NCI-H2196 treated with DMSO at 0.1 percent for 48 hours (cell line): ENCODE measurements around the gene CASK.

Source experiments
- DNase-seq: peaks from one replicate; lab custom pipeline; 2025; ENCODE audit not compliant: unreplicated experiment; lab: John Stamatoyannopoulos, UW

The CASK gene

GRCh38 chrX:41912923-41913322 lies 10.4 kb downstream of the CASK start:
- DNase-seq: no peak

GRCh38 chrX:41909068-41909467 lies 14.3 kb downstream of the CASK start:
- DNase-seq: no peak

- no peak for DNase-seq
Measured at GRCh38 chrX:41906515-41907187, 16.7 kb downstream of the CASK start.

GRCh38 chrX:41903544-41903943 lies 19.8 kb downstream of the CASK start:
- DNase-seq: no peak

- DNase-seq: no peak
Measured at GRCh38 chrX:41900321-41900720, 23.0 kb downstream of the CASK start.

GRCh38 chrX:41895826-41896225 lies 27.5 kb downstream of the CASK start:
- DNase-seq: no peak

GRCh38 chrX:41890026-41890423 lies 33.3 kb downstream of the CASK start:
- no peak for DNase-seq

- no peak for DNase-seq
Measured at GRCh38 chrX:41889317-41890025, 33.9 kb downstream of the CASK start.

- no peak for DNase-seq
Measured at GRCh38 chrX:41887691-41888090, 35.7 kb downstream of the CASK start.

- DNase-seq: no peak
Measured at GRCh38 chrX:41885724-41886123, 37.6 kb downstream of the CASK start.

GRCh38 chrX:41881166-41881565 lies 42.2 kb downstream of the CASK start:
- DNase-seq: no peak

GRCh38 chrX:41877167-41877566 lies 46.2 kb downstream of the CASK start:
- no peak for DNase-seq

- DNase-seq: no peak
Measured at GRCh38 chrX:41875142-41875541, 48.2 kb downstream of the CASK start.

- DNase-seq: peak; percentile 7
Measured at GRCh38 chrX:41870719-41871151, 52.6 kb downstream of the CASK start.

- DNase-seq: no peak
Measured at GRCh38 chrX:41868392-41868977, 54.9 kb downstream of the CASK start.

GRCh38 chrX:41863343-41864203 lies 59.8 kb downstream of the CASK start:
- DNase-seq: no peak

GRCh38 chrX:41862562-41863184 lies 60.7 kb downstream of the CASK start:
- no peak for DNase-seq

- DNase-seq: no peak
Measured at GRCh38 chrX:41858161-41858775, 65.1 kb downstream of the CASK start.

- no peak for DNase-seq
Measured at GRCh38 chrX:41857670-41858069, 65.7 kb downstream of the CASK start.

- no peak for DNase-seq
Measured at GRCh38 chrX:41846714-41847113, 76.6 kb downstream of the CASK start.
